GM18951 (cell line): ENCODE measurements around the gene BTN1A1.
"Not testable (repeated sequence)": the region's sequence is repeated elsewhere in the genome, so short reads cannot be mapped to it uniquely, and the experiment has no call there.

Experiments used
- POLR2A ChIP-seq: IDR thresholded peaks from 4 replicates; pipeline ENCODE4 v1.6.1; 2011; ENCODE audit warnings: mild to moderate bottlenecking; ENCODE audit not compliant: insufficient read length, insufficient read depth; ENCODE audit errors: extremely low read depth
- in situ Hi-C: fragments of 300-500 bp; cut with MboI; formaldehyde crosslinking; loops from one replicate; pipeline ENCODE4 v1.12.0; 2022; ENCODE audit warnings: low sequenced_read_pairs, mixed read lengths, inconsistent platforms; ENCODE audit not compliant: unreplicated experiment

The BTN1A1 gene

GRCh38 chr6:26485112-26485780 is 14.9 kb upstream of the BTN1A1 start:
- TF ChIP-seq POLR2A, result no peak
- in situ Hi-C loops, result no loop called here

GRCh38 chr6:26486358-26486757 is 13.7 kb upstream of the BTN1A1 start:
- no peak for TF ChIP-seq POLR2A
- in situ Hi-C loops, result no loop called here

GRCh38 chr6:26487466-26487865 is 12.6 kb upstream of the BTN1A1 start:
- TF ChIP-seq POLR2A, result no peak
- in situ Hi-C loops, result no loop called here

- no peak for TF ChIP-seq POLR2A
- in situ Hi-C loops, result no loop called here
Measured at GRCh38 chr6:26489996-26490964, 9.8 kb upstream of the BTN1A1 start.

GRCh38 chr6:26491604-26492003 is 8.5 kb upstream of the BTN1A1 start:
- in situ Hi-C loops, result no loop called here
- TF ChIP-seq POLR2A, result no peak

GRCh38 chr6:26493258-26493657 is 6.8 kb upstream of the BTN1A1 start:
- in situ Hi-C loops, result no loop called here
- TF ChIP-seq POLR2A, result no peak

GRCh38 chr6:26494117-26494516 is 6.0 kb upstream of the BTN1A1 start:
- no peak for TF ChIP-seq POLR2A
- in situ Hi-C loops, result no loop called here

GRCh38 chr6:26495281-26495680 is 4.8 kb upstream of the BTN1A1 start:
- in situ Hi-C loops, result no loop called here
- TF ChIP-seq POLR2A, result no peak

- in situ Hi-C loops, result no loop called here
- no peak for TF ChIP-seq POLR2A
Measured at GRCh38 chr6:26497610-26498009, 2.5 kb upstream of the BTN1A1 start.

GRCh38 chr6:26501482-26501986 is 1.4 kb downstream of the BTN1A1 start:
- TF ChIP-seq POLR2A, result no peak
- in situ Hi-C loops, result no loop called here

- in situ Hi-C loops, result no loop called here
Measured at GRCh38 chr6:26502165-26502564, 2.1 kb downstream of the BTN1A1 start.

GRCh38 chr6:26502626-26503025 is 2.5 kb downstream of the BTN1A1 start:
- in situ Hi-C loops, result no loop called here
- no peak for TF ChIP-seq POLR2A

More at GRCh38 chr6:26502165-26502564, 2.1 kb downstream of the BTN1A1 start:
- TF ChIP-seq POLR2A, result no peak

- no peak for TF ChIP-seq POLR2A
- in situ Hi-C loops, result no loop called here
Measured at GRCh38 chr6:26507658-26508057, 7.6 kb downstream of the BTN1A1 start.

- in situ Hi-C loops, result not testable (repeated sequence)
Measured at GRCh38 chr6:26511033-26511432, 10.9 kb downstream of the BTN1A1 start.
